Stimulated activated CD8-positive, alpha-beta memory T cell treated with anti-CD3 and anti-CD28 coated beads, Interleukin-15, amount 100 ng/mL, for 48 hours (primary cell): ENCODE data around the gene SLC6A17.

ENCODE experiments used
- DNase-seq, 2 donors: peaks; one replicate each; pipeline ENCODE4 v3.0.0-alpha.2; 2020; ENCODE audit warnings: low read depth in 2 of 2

Gene SLC6A17

GRCh38 chr1:110203021-110203661, 52.8 kb downstream of the SLC6A17 start:
- peak; percentile 16 to 47 for DNase-seq

GRCh38 chr1:110205156-110205555, 54.9 kb downstream of the SLC6A17 start:
- no peak for DNase-seq

- no peak for DNase-seq
These were observed 55.4 kb downstream of the SLC6A17 start for GRCh38 chr1:110205591-110206155.

GRCh38 chr1:110206261-110206920, 56.1 kb downstream of the SLC6A17 start:
- no peak for DNase-seq

- peak; percentile 51 for DNase-seq
These were observed 57.5 kb downstream of the SLC6A17 start for GRCh38 chr1:110207831-110208230.

GRCh38 chr1:110208916-110209645, 58.8 kb downstream of the SLC6A17 start:
- DNase-seq: no peak

- peak; percentile 88 to 89 for DNase-seq
These were observed 59.7 kb downstream of the SLC6A17 start, which contains the start of gene KCNC4 for GRCh38 chr1:110209715-110210603. KCNC4 (plus strand) TSS chr1:110210314; CDS start chr1:110211500, 1,186 bp downstream.

GRCh38 chr1:110210604-110211495, 60.6 kb downstream of the SLC6A17 start:
- peak; percentile 27 to 43 for DNase-seq

- DNase-seq: peak in 1 of 2 donors; percentile 19
These were observed 61.3 kb downstream of the SLC6A17 start for GRCh38 chr1:110211496-110212168.

- DNase-seq: no peak
These were observed 62.2 kb downstream of the SLC6A17 start for GRCh38 chr1:110212169-110213142.

- DNase-seq: no peak
These were observed 62.8 kb downstream of the SLC6A17 start for GRCh38 chr1:110213143-110213540.

- DNase-seq: no peak
These were observed 64.4 kb downstream of the SLC6A17 start for GRCh38 chr1:110214454-110215404.

- DNase-seq: no peak
These were observed 65.6 kb downstream of the SLC6A17 start for GRCh38 chr1:110215621-110216515.

GRCh38 chr1:110216844-110217444, 66.7 kb downstream of the SLC6A17 start:
- no peak for DNase-seq

- DNase-seq: no peak
These were observed 67.8 kb downstream of the SLC6A17 start for GRCh38 chr1:110218137-110218536.

GRCh38 chr1:110218739-110219138, 68.4 kb downstream of the SLC6A17 start:
- DNase-seq: no peak
